Thyroid gland (tissue), 4 donors: ENCODE data around the gene MCOLN2. TPM values are rescaled to one million over a fixed set of nuclear protein-coding genes. Genes with fewer than 3 reads are reported as not detected.

Experiments
- DNase-seq, 2 donors: peaks; one replicate each; pipeline ENCODE4 v3.0.0-alpha.2; 2019
- H3K27ac ChIP-seq, 3 donors: fragments of 200-600 bp; sonication (generic); 1 replicate in 2 of 3; 2 replicates in 1 of 3; pipeline ENCODE4 v1.5.1; 2016 to 2019; ENCODE audit warnings: mild to moderate bottlenecking in 1 of 3, moderate library complexity in 1 of 3
- H3K27me3 ChIP-seq: fragments of 200-600 bp; sonication (generic); one replicate; pipeline ENCODE4 v1.5.1; 2019
- H3K36me3 ChIP-seq, 2 donors: fragments of 200-600 bp; sonication (generic); one replicate each; pipeline ENCODE4 v1.5.1; 2016 to 2019
- H3K4me1 ChIP-seq, 2 donors: fragments of 200-600 bp; sonication (generic); one replicate each; pipeline ENCODE4 v1.5.1; 2017 to 2019
- H3K4me3 ChIP-seq, 3 donors: fragments of 200-600 bp; sonication (generic); replicated peaks in 1 of 3; 1 replicate in 2 of 3; 2 replicates in 1 of 3; pipeline ENCODE4 v1.5.1; 2016; ENCODE audit warnings: mild to moderate bottlenecking in 1 of 3
- H3K9me3 ChIP-seq: fragments of 200-600 bp; sonication (generic); one replicate; pipeline ENCODE4 v1.5.1; 2017
- CTCF ChIP-seq, 6 experiments: fragments of 200-600 bp in 3 of 6; fragments of 450-650 bp in 3 of 6; sonication (generic) in 3 of 6; IDR thresholded peaks; one replicate each; pipeline ENCODE4 v1.5.1; 2016 to 2019; ENCODE audit warnings: antibody characterized with exemption in 6 of 6, mild to moderate bottlenecking in 2 of 6, inconsistent platforms in 1 of 6, moderate library complexity in 1 of 6
- POLR2A ChIP-seq, 2 donors: fragments of 450-650 bp; IDR thresholded peaks; one replicate each; pipeline ENCODE4 v1.6.1; 2017; ENCODE audit warnings: antibody characterized with exemption in 2 of 2, mild to moderate bottlenecking in 2 of 2, moderate library complexity in 1 of 2
- WGBS, 2 donors: methylation state at CpG; one replicate each; pipeline ENCODE4 v1.1.5; 2017; 5-methylcytosine and 5-hydroxymethylcytosine counted together
- intact Hi-C: fragments of 100-400 bp; cut with DNase I; formaldehyde crosslinking; loops from one replicate; pipeline ENCODE4 v1.15.1; 2023
- total RNA-seq, 4 donors: library from RNA; depleted of rRNA; stranded (reverse); fragments of >200 nt; gene quantifications; one replicate each; pipeline ENCODE4 v1.2.3, GENCODE V29; 2016

The MCOLN2 gene
- total RNA-seq, 4 donors from 2014 or later, result 0.29 to 2.5 (median 1.4) TPM

GRCh38 chr1:85028151-85028550 lies 31.2 kb upstream of the MCOLN2 start:
- no peaks in the 10 kb centered on the region for H3K4me1 ChIP-seq
- TF ChIP-seq CTCF (IDR thresholded peaks at IDR 0.05) (no peak), POLR2A (IDR thresholded peaks at IDR 0.05) (no peak)
- intact Hi-C loops, result no loop called here
- WGBS, 2 donors, result 90 to 95% methylated on average over 3 of the region's 3 CpGs
- no peaks in the 10 kb centered on the region for H3K9me3 ChIP-seq
- DNase-seq, result no peak
- H3K36me3 ChIP-seq, result no peaks in the 10 kb centered on the region
- no peak overlapping the region for H3K4me3 ChIP-seq
- H3K27ac ChIP-seq, result no peak overlapping the region
- no peaks in the 10 kb centered on the region for H3K27me3 ChIP-seq

- H3K27ac ChIP-seq, result no peak overlapping the region
- no peaks in the 10 kb centered on the region for H3K9me3 ChIP-seq
- H3K27me3 ChIP-seq, result no peaks in the 10 kb centered on the region
- TF ChIP-seq CTCF (IDR thresholded peaks at IDR 0.05) (no peak), POLR2A (IDR thresholded peaks at IDR 0.05) (no peak)
- H3K36me3 ChIP-seq, result no peaks in the 10 kb centered on the region
- intact Hi-C loops, result no loop called here
- H3K4me1 ChIP-seq, result no peaks in the 10 kb centered on the region
- no peak for DNase-seq
- WGBS, 2 donors, result 78 to 85% methylated on average over 5 of the region's 5 CpGs
- H3K4me3 ChIP-seq, result no peak overlapping the region
These were observed 30.5 kb upstream of the MCOLN2 start for GRCh38 chr1:85027242-85027983.

DNA sequence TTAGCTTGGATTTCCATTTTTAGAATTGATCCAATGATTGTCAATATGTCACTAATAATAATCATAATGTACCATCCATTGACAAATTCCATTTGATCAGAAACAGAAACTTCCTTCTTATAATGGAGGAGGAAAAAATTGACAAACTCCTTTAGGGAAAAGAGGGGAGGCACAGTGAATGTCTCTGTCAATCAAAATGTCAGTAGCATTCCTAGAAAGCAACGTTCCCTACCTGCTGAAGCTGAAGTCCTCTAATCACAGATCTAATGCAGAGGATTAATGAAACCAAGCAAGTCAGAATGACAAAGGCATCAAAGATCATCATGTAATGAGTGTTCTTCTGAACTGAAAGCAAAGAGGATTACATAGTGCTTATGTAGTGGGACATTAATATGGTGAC lies 29.0 kb upstream of the MCOLN2 start:
- intact Hi-C loops, result no loop called here
- H3K27ac ChIP-seq, result no peak overlapping the region
- no peak for DNase-seq
- H3K4me1 ChIP-seq, result no peaks in the 10 kb centered on the region
- H3K36me3 ChIP-seq, result no peaks in the 10 kb centered on the region
- H3K4me3 ChIP-seq, result no peak overlapping the region
- no peaks in the 10 kb centered on the region for H3K27me3 ChIP-seq
- TF ChIP-seq POLR2A (IDR thresholded peaks at IDR 0.05) (no peak), CTCF (IDR thresholded peaks at IDR 0.05) (no peak)
- WGBS, 2 donors, result 59 to 72% methylated on average over 1 of the region's 1 CpG
- H3K9me3 ChIP-seq, result no peaks in the 10 kb centered on the region

- Histone ChIP-seq H3K27me3 (no peaks in the 10 kb centered on the region), H3K4me1 (no peaks in the 10 kb centered on the region), H3K4me3 (no peak overlapping the region), H3K36me3 (no peaks in the 10 kb centered on the region), H3K27ac (no peak overlapping the region), H3K9me3 (no peaks in the 10 kb centered on the region)
- WGBS, 2 donors, result 85 to 93% methylated on average over 3 of the region's 3 CpGs
- no peak for DNase-seq
- intact Hi-C loops, result no loop called here
- no peak for TF ChIP-seq CTCF (IDR thresholded peaks at IDR 0.05)
- no peak for TF ChIP-seq POLR2A (IDR thresholded peaks at IDR 0.05)
These were observed 27.8 kb upstream of the MCOLN2 start for GRCh38 chr1:85024736-85025135.

DNA sequence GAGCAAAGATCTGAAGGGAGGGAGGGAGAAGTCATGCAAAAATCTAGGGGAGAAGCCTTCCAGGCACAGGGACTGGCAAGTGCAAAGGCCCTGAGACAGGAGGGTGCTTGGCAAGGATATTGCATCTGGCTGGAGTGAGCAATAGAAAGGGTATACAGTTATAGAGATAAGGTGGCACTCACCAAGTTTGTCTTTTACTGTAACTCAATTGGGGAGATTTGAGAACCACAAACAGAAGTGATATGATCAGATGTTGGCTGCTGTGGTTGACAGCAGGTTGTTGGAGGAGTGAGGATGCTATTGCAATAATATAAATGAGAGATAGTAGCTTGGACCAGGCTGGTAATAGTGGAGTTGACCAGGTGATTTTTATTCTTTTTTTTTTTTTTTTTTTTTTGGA lies 25.8 kb upstream of the MCOLN2 start:
- Histone ChIP-seq H3K36me3 (no peaks in the 10 kb centered on the region), H3K4me1 (no peaks in the 10 kb centered on the region), H3K27me3 (no peaks in the 10 kb centered on the region), H3K27ac (no peak overlapping the region), H3K4me3 (no peak overlapping the region), H3K9me3 (no peaks in the 10 kb centered on the region)
- intact Hi-C loops, result no loop called here
- no peak for DNase-seq
- TF ChIP-seq POLR2A (IDR thresholded peaks at IDR 0.05) (no peak), CTCF (IDR thresholded peaks at IDR 0.05) (no peak)
